GM12874 (cell line): ENCODE results near the gene IFNLR1.

Source experiments
- CTCF ChIP-seq: IDR thresholded peaks from 2 replicates; pipeline ENCODE4 v1.5.1; 2011; ENCODE audit warnings: low read depth, mild to moderate bottlenecking, control low read depth, low read length, moderate library complexity; ENCODE audit not compliant: insufficient read depth

IFNLR1 gene

GRCh38 chr1:24193046-24193445 lies 6.0 kb upstream of the IFNLR1 start:
- TF ChIP-seq CTCF, result no peak

GRCh38 chr1:24191860-24192259 lies 4.8 kb upstream of the IFNLR1 start:
- TF ChIP-seq CTCF, result no peak

GRCh38 chr1:24190983-24191461 lies 3.9 kb upstream of the IFNLR1 start:
- TF ChIP-seq CTCF, result no peak

- TF ChIP-seq CTCF, result no peak
Observed at GRCh38 chr1:24189528-24189927, 2.4 kb upstream of the IFNLR1 start.

GRCh38 chr1:24186711-24186992 lies 437 bp downstream of the IFNLR1 start:
- TF ChIP-seq CTCF, result no peak

GRCh38 chr1:24186031-24186710 lies 918 bp downstream of the IFNLR1 start:
- no peak for TF ChIP-seq CTCF

- no peak for TF ChIP-seq CTCF
Observed at GRCh38 chr1:24185076-24185475, 2.0 kb downstream of the IFNLR1 start.
